ENCODE results near the gene CACNB1.

DNA sequence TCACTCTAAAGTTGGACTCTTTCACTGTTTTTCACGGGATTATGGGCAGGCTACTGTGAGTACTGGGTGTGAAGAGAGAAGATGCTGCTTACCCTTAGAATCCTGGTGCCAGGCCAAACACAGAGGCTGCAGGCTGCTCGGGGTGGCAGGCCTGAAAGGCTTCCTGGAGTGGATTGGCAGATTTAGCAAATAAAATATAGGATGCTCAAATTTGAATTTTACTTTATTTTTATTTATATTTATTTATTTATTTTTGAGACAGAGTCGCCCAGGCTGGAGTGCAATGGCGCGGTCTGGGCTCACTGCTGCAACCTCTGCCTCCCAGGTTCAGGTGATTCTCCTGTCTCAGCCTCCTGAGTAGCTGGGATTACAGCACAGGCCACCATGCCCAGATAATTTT lies 43.2 kb upstream of the CACNB1 start:
- no peak for TF ChIP-seq EZH2phosphoT487 (IDR thresholded peaks at IDR 0.05; ENCODE audit: insufficient read depth, low read depth)
- TF ChIP-seq EZH2 (IDR thresholded peaks at IDR 0.05; ENCODE audit: insufficient read depth, poor library complexity, severe bottlenecking): no peak
